ENCODE results near the gene SIRT2.

DNA sequence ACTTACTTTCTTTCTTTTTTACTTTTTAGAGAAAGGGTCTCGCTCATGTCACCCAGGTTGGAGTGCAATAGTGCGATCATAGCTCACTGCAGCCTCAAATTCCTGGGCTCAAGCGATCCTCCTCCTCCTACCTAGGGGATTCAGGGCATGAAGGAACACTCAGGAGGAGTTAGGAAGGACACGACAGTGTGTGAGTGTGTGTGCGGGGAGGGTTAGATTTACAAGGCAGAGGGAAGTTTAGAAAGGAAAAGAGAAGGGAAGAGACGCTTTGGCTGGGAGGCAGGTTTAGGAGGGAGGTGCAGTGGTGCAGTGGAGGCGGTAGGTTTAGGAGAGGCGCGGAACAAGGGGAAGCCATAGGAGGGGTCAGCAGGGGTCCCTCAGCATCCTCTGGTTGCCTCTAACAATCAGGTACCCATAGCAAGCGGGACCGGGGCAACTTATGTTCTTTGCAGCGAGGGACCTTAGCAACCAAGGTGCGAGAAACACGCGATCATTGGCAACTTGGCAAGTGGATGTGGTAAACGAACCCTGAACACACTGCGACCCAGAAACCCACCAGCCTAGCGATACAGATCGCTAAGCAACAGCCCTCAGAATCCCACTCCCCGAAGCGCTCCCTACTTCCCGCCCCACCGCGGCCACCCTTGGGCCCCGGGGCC is 501 bp downstream of the SIRT2 start:
- TF ChIP-seq, protein P1, sequence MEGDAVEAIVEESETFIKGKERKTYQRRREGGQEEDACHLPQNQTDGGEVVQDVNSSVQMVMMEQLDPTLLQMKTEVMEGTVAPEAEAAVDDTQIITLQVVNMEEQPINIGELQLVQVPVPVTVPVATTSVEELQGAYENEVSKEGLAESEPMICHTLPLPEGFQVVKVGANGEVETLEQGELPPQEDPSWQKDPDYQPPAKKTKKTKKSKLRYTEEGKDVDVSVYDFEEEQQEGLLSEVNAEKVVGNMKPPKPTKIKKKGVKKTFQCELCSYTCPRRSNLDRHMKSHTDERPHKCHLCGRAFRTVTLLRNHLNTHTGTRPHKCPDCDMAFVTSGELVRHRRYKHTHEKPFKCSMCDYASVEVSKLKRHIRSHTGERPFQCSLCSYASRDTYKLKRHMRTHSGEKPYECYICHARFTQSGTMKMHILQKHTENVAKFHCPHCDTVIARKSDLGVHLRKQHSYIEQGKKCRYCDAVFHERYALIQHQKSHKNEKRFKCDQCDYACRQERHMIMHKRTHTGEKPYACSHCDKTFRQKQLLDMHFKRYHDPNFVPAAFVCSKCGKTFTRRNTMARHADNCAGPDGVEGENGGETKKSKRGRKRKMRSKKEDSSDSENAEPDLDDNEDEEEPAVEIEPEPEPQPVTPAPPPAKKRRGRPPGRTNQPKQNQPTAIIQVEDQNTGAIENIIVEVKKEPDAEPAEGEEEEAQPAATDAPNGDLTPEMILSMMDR (conservative IDR thresholded peaks at IDR 0.05; ENCODE audit: low read length) = no peak
- no peak for TF ChIP-seq EZH2phosphoT487 (IDR thresholded peaks at IDR 0.05; ENCODE audit: borderline replicate concordance, low read depth, low read length)
